ENCODE data around the gene ASAH2B.

GRCh38 chr10:50794490-50794889 is 54.8 kb downstream of the ASAH2B start:
- TF ChIP-seq CTCF (IDR thresholded peaks at IDR 0.05; ENCODE audit: low read depth, low read length) = no peak
- no peak for TF ChIP-seq MYC (IDR thresholded peaks at IDR 0.05; ENCODE audit: low read depth, low read length)
- no peak for TF ChIP-seq POLR2A (IDR thresholded peaks at IDR 0.05; ENCODE audit: extremely low read depth, insufficient read length)

Data from NB4 (cell line).